GM21390 (cell line): Measurements from ENCODE around the gene CTNNA2.

ENCODE experiments used
- ATAC-seq: cut with Tn5 transposase; IDR thresholded peaks from one replicate; pipeline ENCODE4 v1.9.1; 2021; ENCODE audit not compliant: unreplicated experiment

The CTNNA2 gene

DNA sequence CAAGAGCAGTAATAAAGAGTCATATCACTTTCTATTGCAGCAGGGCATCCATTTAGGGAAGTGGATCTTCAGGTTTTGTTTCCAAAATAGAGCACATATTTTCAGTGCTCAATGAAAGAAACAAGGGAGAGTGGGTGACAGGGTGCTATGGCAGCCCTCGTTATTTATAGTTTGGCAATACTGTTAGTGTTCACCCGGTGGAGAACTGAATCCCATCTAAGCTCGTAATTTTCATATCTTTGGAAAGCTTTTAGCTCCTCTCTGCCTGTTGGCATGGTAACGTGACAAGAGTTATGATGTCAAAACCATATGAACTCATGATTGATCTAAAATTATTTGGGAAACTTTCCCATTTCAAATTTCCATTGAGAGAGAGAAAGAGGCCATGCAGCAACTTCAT, 459.8 kb downstream of the CTNNA2 start:
- no peak for ATAC-seq

DNA sequence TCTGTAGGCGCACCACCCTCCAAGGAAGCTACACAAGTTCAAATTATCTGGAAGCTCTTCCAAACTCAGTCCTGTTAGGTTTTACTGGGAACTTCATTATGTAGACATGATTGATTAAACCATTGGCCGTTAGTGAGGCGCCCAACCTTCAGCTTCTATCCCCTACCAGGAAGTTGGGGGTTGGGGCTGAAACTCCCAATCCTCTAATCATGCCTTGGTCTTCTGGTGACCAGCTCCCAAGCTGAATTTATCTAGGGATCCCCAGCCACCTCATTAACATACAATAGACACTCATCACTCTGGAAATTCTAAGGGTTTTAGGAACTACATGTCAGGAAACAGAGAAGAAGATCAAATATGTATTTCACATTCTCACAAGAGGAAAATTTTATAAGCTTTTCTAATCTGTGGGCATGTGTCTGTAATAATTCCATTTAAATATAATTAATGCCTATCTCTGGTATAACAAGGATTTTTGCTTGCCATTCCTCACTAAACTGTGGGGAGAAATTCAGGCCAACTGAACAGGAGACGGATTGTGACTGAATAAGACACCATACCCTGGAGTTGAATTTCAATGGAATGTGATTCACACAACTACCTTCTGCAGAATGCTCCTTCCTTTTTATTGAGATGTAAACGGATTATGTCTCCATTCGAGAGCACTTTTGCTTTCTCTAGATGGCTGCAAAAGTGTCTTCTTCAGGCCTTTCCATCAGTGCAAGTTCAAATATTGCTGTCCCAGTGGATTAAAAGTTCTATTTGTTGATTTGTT, 463.1 kb downstream of the CTNNA2 start:
- no peak for ATAC-seq

DNA sequence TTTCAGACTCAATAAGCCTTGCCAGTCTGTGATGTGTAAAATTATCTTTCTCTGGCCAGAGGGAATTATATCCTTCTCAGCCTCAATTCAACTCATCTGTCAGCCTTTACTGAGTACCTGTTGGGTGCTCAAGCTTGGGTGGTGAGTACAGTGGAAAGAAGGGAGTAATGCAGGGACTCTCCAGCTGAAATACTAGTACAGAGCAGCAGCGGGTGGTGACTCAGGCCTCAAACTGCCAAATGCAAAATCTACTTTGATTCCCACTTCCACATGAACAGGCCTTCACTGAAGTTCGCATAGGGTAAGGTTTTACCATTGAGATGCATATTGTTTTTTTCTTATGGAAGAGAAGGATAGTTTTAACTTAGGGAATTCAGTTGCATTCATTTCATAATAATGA, 464.9 kb downstream of the CTNNA2 start:
- no peak for ATAC-seq

DNA sequence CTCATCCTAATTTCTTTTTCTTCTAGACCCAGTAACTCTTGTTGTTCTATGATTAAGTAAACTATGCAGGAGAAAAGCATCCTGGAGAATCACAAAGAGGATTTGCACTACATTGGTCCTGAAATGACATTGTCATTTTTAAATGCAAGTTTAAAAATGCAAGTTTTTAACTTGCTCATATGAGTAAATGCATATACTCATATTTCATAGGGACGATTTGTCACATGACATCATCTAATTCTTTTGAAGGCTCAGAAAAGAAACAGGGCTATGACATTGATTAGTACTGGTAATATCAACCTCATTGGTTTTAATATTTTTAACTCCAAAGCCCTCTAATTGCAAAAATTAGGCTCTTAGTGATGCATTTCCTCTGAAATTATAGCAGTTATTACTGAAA, 467.3 kb downstream of the CTNNA2 start:
- ATAC-seq = no peak

DNA sequence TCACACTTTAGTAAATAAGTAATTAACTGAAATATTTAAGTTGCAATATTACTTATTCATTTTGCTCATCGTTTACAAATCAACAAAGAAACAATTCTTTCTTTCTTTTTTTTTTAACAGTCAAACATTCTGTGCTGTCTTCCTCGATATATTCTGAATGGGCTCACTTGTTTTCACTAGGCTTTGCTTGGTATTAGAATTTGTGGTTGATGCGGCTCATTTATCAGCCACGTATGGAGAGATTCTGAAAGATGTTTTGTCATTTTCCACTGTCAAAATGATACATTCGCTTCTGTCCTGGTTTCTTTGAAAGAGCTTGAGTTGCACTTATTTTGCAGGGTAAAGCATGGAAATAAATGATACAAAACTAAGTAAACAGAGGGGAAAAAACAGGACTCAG, 468.0 kb downstream of the CTNNA2 start:
- no peak for ATAC-seq

DNA sequence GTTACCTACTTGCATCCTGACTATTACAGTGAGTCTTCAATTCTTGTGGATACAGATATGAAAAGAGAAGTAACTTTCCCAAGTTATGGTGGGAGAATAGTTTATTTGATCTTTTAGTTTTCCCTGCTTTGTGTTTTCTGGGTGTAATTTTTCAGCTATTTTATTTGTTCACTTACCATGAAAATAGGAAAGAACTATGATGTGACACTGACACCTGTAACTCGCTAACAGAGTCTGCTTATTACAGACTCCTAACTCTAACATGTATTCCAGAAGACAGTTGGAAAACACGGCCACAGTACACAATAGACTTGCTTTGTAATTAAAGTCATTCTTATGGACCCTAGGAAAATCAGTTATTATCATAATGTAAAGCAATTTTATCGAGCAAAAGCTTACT, 468.5 kb downstream of the CTNNA2 start:
- no peak for ATAC-seq

DNA sequence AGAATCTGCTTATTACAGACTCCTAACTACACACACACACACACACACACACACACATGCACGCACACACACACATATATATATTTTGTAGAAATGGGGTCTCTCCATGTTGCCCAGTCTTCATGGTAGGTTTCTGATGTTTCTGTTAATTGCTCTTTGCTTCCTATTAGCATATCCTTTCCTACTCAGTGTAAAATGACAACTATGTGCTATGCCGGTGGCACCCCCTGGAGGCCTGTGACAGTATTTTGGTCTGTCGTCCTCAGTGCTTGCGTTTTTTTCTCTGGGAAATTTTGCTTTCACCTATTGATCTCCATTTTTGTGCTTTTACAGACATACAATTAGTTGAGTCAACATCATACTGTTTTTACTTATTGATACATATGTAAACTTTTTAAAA, 469.6 kb downstream of the CTNNA2 start:
- ATAC-seq = no peak

DNA sequence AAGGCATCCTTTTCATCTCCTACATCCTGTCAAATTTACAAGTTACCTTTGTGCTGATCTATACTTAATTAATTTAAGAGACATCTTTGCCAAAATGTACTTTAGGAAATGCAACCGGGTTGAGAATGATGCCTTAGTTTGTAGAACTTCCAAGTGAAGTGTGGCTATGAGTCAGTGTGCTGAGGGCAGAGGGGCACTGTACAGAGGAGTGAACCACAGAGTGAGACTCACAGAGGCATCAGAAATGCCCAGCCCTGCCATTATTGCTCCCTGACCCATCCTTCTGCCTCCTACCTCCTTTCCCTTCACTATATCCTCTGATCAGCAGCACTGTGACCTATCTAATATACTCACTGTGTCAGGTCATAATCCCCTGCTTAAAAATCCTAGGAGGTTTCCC, 471.6 kb downstream of the CTNNA2 start:
- no peak for ATAC-seq

DNA sequence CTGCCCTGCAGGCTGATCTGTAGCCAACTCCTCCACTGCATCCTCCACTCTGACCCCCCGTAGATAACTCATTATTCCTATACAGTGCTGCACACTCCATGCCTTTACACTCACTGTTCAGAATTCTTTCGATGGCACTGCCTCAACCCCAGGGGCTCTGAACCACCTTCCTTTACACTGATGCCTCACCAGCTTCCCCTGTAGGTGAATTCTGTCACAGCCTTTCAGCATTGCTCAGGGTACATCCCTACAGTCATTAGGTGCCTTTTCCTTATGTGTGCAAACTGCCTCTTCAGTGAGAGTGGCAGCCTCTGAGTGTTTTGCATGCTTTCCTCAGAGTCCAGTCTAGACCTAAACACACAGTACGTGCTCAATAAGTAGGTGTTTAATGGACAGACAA, 472.3 kb downstream of the CTNNA2 start:
- no peak for ATAC-seq

DNA sequence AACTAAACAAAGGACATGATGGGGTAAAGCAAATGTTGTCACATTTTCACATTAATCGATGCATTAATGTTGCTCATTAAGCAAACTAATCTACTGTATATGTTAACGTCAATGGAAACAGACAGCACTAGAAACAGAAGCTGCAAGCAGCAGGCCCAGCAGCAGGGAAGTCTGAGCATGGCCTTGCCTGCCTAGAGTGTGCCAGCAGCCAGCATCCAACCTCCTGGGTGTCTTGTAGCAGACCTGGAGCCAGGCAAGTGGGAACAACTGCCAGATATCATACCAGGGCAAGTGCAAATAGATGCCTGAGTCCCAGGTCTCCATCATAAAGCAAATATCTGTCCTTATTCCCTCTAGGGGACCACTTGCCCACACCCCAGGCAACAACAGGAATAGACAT, 472.7 kb downstream of the CTNNA2 start:
- no peak for ATAC-seq

DNA sequence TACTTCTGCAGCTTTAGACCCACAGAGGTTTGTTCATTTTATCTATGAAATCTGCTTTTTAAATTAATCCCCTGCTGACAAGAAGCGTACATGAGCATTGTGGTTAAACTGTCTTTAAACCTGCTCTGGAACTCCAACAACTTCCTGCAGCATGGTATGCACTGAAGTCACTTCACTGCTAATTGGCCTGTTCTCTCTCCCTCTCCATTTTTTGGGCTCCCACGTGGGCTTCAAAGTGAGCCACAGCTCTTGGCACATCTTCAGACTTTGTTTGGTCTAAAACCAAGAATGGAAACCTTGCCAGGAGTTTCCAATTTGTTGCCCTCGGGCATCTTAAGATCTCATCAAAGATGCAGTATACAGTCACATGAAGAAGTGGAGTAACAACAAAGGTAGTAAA, 480.3 kb downstream of the CTNNA2 start:
- ATAC-seq = no peak

DNA sequence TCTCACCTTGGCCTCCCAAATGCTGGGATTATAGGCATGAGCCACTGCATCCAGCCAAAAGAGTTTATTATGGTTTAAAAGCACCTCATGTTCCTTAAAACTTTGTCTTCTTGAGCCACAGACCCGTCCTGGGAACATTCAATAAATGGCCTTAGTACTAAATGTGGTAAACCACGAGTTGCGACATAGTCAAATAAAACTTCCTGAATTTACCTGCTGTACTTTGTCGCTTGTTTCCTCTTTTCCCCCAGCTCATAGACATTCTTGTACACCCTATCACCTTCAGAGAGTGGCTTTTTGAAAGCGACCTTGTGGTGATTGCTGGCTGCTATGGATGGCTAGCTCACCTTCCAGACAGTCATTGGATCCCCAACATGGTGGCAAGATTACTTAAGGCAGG, 481.3 kb downstream of the CTNNA2 start:
- ATAC-seq = no peak

DNA sequence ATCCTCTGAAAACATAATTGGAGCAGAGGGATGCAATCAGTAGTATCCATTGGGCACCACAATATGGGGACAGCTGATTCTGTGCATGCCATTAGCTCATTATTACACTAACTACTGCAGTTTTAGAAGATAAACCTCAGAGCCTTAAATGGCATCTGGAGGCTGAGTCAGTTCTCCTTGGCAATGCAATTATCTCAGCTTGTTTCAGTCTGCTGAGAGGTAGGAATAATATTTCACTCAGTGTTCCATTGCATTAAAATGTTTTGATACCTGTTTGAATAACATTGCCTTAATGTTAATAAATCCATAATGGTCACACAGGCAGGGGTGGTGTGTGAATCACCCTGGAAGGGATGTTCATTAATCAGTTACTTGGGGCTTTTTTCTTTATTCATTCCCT, 482.1 kb downstream of the CTNNA2 start:
- no peak for ATAC-seq

DNA sequence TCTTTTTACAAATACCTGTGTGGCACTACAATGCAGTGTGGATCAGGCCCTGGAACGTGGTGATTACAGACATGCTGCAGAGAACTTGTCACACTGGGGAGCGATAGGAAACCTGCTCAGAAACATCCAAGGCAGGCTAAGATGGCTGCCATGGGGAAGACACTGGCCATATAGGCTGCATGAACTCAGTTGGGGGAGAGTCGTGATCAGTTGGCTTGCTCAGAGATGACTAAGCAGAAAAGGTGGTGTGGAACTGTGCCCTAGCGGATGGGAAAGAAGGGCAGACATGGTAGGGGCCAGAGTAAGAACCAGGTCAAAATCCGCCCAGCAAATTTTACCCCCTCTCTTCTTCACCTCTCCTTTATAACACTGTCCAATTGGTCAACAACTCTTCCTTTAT, 483.9 kb downstream of the CTNNA2 start:
- ATAC-seq = no peak

DNA sequence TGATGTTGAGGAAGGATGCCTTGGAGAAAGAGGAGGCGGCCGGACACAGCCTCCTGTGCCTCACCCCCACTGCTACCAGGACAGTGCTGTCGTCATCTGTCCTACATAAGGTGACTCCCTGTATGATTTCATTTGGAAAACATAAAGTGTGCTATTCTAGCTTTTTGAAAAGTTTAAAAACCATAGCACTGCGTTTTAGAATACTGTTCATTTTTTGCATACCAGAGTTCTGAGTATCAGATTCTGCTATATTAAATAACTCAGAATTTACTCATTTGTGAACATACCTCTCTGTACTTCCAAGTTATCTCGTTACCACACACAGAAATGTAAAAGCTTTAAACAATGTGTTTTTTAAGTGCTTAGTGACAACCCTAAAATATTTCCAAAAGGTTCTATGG, 488.9 kb downstream of the CTNNA2 start:
- no peak for ATAC-seq

DNA sequence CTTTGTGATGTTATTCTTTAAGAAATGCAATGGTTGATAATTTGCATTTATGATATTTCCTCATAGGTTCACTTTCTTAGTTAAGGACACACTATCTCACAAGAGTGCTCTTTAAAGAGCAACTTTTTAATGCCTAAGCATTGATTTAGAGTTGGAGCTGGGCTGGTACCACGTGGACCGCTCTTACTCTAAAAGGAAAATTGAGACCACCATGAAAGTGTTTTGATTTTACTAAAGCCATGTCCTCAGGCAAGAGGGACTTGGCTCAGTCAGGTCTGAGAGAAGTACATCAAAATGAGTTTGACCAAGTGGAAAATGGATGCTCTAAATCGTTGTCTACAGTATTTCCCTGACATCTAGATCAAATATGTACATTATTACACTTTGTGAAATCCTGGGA, 489.3 kb downstream of the CTNNA2 start:
- ATAC-seq = no peak

DNA sequence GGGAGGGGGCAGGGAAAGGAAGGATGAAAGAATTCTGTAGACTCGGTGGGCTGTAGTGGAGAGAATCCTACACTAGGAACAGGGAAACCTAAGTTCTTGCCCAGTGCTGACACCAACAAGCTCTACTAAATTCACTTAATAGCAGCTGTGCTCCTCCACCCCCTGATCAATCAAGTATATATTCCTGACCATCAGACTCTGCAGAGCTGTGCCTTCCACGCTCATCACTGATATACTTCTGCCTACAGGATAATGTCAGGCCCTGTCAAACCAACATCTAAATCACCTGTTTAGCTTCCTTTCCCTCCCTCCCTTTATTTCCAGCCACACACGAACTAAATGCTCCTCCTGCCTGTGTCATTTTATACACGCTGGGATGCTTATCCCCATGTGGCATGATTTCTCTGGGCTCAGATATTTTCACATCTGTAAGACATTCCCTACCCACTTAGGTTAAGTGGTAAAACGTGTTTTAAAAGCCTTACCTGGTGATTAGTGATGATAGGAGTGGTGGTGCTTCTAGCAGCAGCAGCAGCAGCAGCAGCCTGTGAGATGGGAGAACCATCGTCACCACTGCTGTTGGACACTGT, 489.8 kb downstream of the CTNNA2 start:
- ATAC-seq = no peak

DNA sequence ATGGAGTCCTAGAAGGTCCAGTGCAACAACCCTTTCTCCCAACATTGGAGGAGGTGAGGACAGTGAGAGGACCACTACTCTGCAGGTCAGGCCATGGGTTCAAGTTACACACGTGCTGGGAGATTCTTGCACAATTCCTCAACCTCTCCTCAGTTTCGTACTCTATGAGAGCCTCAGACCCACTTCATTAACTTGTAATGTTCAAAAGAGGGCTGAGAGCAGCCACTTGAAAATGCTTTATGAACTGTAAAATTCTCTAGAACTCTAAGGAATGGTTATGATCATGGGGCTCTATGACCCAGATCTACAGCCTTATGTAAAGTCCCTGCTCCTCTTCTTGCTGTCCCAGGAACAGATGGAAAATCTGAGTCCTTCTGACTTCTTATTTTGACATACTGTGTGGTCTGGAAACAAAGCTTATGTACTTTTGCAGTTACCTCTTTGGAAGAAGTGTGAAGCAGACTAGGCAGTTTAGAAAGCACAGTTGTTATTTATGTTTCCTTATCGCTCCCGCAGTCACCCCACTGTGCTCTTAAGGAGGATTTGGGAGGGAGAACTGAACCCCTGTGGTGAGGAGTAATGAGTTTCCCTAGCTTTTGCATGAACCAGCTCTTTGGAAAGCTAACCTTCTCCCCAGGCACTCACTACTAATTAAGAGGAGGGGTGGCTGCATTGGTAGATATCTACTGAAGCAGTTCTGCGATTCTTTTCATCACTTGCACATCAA, 495.1 kb downstream of the CTNNA2 start:
- no peak for ATAC-seq

DNA sequence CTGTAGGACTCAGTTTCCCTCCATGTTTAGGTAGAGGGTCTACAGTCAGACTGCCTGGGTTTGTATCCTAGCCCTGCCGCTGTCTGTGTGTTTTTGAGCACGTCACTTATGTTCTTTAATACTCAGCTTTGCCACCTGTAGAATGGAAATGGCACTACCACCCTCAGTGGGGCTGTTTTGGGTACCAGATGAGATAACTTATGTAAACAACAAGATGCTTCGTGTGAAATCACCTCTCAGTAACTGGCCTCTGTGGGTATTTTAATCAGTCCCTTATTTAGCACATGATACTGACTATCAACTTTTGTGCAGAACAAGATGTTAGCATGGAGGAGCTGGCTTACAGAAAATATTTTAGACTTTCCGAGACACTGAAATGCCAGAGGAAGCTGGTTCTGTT, 495.7 kb downstream of the CTNNA2 start:
- no peak for ATAC-seq

DNA sequence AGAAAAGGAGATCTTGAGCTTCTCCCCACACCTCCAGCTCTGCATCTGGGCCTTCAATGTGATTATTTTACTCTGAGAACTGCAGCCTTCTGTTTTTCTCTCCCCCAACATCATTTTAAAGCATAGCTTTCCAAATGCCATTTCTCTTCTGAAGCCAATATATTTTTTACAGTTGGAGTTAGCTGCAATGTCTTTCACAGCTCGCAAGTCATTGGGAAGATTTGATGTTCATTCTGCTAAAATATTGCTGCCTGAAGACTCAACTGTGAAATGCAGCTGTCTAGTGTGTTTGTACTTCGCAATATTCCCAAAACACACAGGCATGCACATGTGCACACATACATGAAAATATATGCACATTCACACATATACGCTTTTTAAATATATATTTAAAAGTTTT, 496.4 kb downstream of the CTNNA2 start:
- no peak for ATAC-seq

DNA sequence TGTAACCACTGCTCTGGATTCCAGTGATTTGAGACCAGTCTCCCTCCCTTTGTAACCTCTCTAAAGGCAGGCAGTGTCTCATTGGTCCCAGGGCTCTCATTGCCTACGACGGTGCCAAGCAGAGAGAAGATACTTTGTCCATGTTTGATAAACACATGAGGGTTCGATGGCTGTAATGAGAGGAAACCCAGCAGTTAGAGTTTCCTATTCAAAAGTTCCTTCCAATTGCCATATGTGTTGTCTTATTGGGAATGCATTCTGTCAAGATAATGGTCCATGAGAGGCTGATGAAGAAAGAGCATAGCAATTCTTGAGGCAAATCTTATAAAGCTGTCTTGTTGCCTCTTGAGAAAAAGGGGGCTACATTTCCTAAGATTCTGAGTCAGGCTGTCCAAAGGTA, 499.2 kb downstream of the CTNNA2 start:
- no peak for ATAC-seq

DNA sequence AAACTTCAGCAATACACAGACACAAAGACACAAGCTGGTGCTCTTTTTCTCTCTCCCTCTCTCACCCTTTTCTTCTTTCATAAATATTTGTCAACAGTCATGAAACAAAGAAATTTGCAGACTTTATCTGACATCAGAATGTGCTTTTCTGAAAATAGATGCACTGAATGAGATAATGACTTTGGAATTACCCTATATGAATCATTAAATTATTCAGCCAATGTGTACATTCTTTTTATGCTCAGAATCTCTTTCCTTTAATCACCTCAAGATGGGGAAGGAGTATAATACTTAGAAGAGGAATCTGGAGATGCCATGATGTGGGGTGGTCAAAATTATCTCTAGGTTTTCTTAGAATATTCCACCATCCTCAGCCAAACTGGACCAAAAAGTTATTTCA, 501.8 kb downstream of the CTNNA2 start:
- no peak for ATAC-seq
